NCI-H1105 (cell line): ENCODE measurements around the gene PIRT.

Experiments
- DNase-seq: peaks from one replicate; lab custom pipeline; 2025; lab: John Stamatoyannopoulos, UW

PIRT gene

GRCh38 chr17:10821054-10821453 lies 16.8 kb downstream of the PIRT start:
- DNase-seq, result no peak

DNA sequence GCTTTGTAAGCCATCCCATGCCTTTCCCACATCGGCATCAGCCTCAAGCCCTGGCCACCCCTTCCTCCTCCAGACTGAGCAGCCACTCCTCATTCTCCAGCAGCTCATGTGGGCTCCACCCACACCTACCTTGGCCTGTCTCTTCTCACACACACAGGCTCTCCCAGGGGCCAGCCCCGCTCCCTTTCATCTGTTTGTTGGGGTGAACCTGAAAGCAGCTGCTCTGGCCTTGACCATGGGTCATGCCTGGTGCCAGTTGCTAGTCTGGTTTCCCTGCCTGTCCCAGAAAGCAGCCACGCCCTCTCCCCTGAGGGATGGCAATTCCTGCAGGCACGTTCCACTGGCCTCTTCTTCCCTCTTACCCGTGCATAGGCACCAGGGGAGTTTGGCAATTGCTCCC lies 22.6 kb downstream of the PIRT start:
- no peak for DNase-seq

DNA sequence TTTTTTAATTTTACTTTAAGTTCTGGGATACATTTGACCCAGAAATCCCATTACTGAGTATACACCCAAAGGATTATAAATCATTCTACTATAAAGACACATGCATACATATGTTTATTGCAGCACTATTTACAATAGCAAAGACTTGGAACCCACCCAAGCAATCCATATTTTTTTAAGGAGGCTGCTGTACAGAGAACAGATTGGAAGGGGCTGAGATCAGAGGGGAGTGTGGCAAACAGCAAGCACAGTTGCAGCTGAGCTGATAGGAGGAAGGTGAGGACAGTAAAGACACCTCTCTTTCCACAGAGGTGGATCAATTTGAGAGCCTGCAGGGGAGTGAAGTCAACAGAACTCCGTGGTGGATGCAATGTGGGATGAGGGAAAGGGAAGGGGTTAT lies 23.8 kb downstream of the PIRT start:
- DNase-seq, result no peak

DNA sequence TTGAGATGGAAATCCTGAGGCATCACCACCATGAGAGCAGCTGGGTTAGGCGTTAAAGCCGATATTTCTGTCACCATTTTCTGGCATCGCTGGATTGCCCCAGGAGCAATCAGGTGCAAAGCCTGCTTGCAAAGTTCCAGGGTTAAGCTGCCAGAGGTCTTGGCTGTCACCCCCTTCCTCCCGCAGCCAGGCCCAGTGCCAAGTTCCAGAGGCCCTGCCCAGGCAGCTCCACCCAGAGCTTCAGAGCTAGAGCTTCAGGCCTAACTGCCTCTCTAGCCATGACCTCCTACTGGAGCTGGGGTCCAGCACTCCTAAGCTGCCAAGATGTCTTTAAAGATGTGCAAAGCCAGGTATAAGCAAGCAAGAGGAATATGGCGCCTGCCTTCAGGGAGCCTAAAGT lies 25.2 kb downstream of the PIRT start:
- DNase-seq, result no peak

GRCh38 chr17:10809605-10810004 lies 28.3 kb downstream of the PIRT start:
- DNase-seq, result no peak

GRCh38 chr17:10807704-10808128 lies 30.2 kb downstream of the PIRT start:
- DNase-seq, result no peak

- no peak for DNase-seq
Observed at GRCh38 chr17:10806545-10807262, 31.2 kb downstream of the PIRT start.

GRCh38 chr17:10805911-10806310 lies 32.0 kb downstream of the PIRT start:
- DNase-seq, result no peak

- DNase-seq, result no peak
Observed at GRCh38 chr17:10804546-10804945, 33.3 kb downstream of the PIRT start.

DNA sequence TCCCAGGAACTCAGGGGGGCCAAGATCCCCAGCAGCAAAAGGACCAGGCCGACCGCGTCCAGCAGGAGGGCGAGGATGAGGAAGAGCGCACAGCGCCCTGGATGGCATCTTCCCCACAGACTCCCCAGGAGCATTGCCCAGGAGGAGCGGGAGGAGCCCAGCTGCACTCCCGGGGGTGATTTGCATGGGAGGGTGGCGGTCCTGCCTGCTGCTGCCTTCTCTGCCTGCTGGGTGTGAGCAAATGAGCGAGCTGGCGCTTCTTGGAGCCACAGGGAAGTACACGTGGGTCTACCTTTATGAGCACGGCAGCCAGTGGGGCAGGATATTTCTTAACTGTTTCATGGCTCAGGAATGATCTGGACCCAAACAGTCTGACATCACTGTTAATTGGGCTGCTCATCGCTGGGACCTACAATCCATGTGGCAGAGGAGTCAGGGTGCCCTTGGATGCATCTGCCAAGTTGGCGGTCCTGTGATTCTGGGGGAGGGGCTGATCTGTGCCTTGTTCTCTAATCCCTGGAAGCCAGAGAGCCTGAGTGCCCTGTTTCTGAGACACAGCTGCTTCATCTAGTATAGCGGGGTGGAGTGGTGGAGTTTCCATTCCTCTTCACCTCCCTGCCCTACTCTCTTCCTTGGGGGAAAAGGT lies 33.9 kb downstream of the PIRT start, which contains the start of gene TMEM238L:
TMEM238L (minus strand) TSS at position 270 of the 646 bp plus-strand sequence; CDS start at position 134, 136 bp downstream.
- no peak for DNase-seq

- DNase-seq, result no peak
Observed at GRCh38 chr17:10803350-10803749, 34.5 kb downstream of the PIRT start.

DNA sequence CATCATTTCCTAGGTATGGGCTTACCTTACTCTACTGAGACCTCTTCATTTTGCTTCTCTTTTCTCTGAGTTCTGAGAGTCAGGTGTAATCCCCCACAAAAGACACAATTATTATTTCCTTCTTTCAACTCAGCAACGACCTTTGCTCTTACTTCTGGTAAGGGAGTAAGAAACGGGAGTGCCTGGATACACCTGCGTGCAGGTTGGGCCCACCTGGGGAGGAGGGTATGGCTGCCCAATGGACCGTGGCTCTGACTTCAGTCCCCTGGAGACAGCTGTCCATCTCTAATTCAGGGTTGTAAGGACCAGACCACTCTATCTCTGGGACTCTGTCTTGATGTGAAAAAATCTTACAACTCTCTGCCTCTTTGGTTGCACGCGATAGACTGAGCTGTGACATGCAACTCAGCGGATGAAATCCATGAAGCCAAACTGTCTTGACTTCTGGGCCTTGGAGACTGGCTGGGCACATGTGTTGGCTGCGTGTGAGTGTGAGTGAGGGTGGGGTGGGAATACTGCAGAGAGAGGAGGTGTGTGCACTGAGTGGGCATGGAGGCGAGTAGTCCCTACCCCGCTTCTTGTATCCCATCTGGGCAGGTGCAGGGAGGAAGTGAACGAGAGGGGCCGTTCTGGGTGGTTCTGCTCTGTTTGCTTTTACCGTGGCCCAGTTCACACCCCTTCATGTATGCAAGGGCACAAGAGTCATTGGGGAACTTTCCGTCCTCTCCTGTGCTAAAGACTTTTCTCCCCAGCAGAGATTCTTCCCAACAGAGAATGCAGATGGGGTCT lies 35.2 kb downstream of the PIRT start:
- DNase-seq, result no peak

DNA sequence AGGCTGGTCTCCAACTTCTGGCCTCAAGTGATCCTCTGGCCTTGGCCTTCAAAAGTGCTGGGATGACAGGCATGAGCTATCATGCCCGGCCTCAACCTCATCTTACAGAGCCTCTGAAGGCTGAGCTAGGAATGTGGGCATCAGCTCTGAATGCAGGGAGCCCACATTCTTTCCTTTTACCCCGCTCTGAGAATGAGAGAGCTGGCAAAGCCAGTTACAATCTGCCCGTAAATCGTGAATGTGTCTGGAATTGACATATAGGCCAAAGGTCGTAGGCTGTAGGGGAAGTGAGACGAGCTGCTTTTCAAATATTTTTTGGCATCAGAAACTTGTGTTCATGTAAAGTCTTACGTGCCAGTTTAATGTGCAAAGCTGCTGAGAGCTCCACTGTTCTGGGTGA lies 38.5 kb downstream of the PIRT start:
- no peak for DNase-seq

DNA sequence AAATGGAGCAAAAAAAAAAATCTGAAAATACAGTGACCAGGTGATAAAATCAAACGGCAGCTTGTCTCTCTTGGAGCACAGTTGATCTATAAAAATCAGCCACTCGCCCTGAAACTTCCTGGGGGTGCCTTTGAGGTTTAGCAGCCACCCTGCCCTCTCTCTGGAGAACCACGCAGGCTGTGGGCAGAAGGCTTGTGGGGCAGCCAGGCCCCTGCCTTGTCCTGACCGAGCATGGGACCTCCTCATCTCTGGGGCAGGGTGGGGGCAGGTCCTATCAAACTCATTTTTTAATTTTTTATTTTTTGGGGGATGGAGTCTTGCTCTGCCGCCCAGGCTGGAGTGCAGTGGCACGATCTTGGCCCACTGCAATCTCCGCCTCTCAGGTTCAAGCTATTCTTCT lies 39.0 kb downstream of the PIRT start:
- DNase-seq, result no peak

GRCh38 chr17:10798332-10798749 lies 39.5 kb downstream of the PIRT start:
- DNase-seq, result no peak

GRCh38 chr17:10797476-10798328 lies 40.2 kb downstream of the PIRT start:
- DNase-seq, result no peak

- no peak for DNase-seq
Observed at GRCh38 chr17:10793816-10794215, 44.1 kb downstream of the PIRT start.

DNA sequence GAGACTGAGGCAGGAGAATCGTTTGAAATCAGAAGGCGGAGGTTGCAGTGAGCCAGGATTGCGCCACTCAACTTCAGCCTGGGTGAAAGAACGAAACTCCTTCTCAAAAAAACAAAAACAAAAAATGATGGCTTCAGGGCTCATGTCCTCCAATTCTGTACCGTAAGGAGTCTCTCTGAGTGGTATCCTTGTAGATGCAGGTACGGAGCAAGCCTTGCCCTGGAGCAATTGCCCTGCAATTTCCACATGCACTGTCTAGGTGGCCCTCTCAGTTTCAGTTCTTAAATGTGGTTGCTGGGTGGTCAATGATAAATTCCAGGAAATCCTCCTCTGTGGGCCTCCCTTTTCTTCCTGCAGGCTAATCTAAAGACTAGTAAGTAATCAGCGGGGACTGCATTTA lies 44.6 kb downstream of the PIRT start:
- no peak for DNase-seq

DNA sequence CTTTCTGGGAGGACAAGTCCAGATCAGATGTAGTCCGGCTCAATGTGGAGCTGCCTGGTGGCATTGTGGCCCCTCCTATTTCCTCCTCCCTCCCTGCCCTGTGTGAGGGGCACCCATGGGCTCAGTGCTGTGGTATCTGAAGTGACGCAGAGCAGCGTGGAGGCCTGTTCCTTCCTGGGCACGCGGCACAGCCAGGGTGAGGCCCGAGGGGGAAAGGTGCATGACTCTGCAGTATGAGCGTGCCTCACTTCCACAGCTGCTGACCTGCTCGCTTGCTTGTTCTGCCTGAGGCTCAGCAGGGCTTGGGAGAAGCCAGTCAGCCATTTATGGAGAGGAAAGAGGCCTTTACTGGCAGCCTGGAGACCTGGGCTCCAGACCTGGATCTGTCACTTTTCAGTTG lies 45.7 kb downstream of the PIRT start:
- DNase-seq, result no peak

- DNase-seq, result no peak
Observed at GRCh38 chr17:10790491-10791401, 47.1 kb downstream of the PIRT start.
